Measurements from ENCODE around the gene RRP9. TPM values are rescaled to one million over a fixed set of nuclear protein-coding genes. Genes with fewer than 3 reads are reported as not detected.
A peak's percentile ranks its signal among the peaks of the same experiment; 100 is the strongest.

Gene RRP9
- total RNA-seq, 2 donors from 2014 or later = 8.0 to 13.2 TPM

GRCh38 chr3:51968170-51968775, 26.6 kb upstream of the RRP9 start:
- peaks cover 66% of the 10 kb centered on the region for H3K4me1 ChIP-seq
- H3K9me3 ChIP-seq = no peaks in the 10 kb centered on the region
- no peaks in the 10 kb centered on the region for H3K36me3 ChIP-seq (replicated peaks in 1 of 2; ENCODE audit: insufficient read depth in 1 of 2, low read depth in 2 of 2)
- TF ChIP-seq CTCF (IDR thresholded peaks at IDR 0.05) (no peak), POLR2A (IDR thresholded peaks at IDR 0.05) (no peak)
- DNase-seq (peak in 1 of 4 donors; percentile 33), ATAC-seq (no peak)
- no peaks in the 10 kb centered on the region for H3K27me3 ChIP-seq
- H3K4me3 ChIP-seq = peak overlapping the region in 1 of 2 donors; percentile 36
- WGBS, 2 donors = 0 to 13% methylated on average over 4 to 11 of the region's 11 CpGs
- intact Hi-C loops (cut with DNase I) = no loop called here
- peak overlapping the region; percentile 75 to 91 (median 80) for H3K27ac ChIP-seq

- Histone ChIP-seq H3K4me3 (peak within 1 kb of the TSS; percentile 36 to 42), H3K27me3 (no peaks in the 10 kb centered on the region), H3K36me3 (replicated peaks in 1 of 2; ENCODE audit: insufficient read depth in 1 of 2, low read depth in 2 of 2) (no peaks in the 10 kb centered on the region), H3K9me3 (no peaks in the 10 kb centered on the region), H3K4me1 (peaks cover 64% of the 10 kb centered on the region), H3K27ac (peak within 1 kb of the TSS; percentile 75 to 91 (median 80))
- peak; percentile 85 for ATAC-seq
- intact Hi-C loops (cut with DNase I) = no loop called here
- TF ChIP-seq POLR2A (IDR thresholded peaks at IDR 0.05) (peak; percentile 30 to 57 (median 54)), CTCF (IDR thresholded peaks at IDR 0.05) (peak in 1 of 7 experiments; percentile 4)
- WGBS, 2 donors = 0% methylated on average over 7 to 59 of the region's 90 CpGs
- DNase-seq = peak; percentile 79 to 86 (median 84)
Observed at GRCh38 chr3:51967384-51968169, 25.9 kb upstream of the RRP9 start, which contains the start of gene PCBP4. TSS of gene PCBP4 (minus strand) at chr3:51967454. CDS start at chr3:51961240, 6,214 bp downstream.

GRCh38 chr3:51966922-51967383, 25.2 kb upstream of the RRP9 start:
- no peaks in the 10 kb centered on the region for H3K9me3 ChIP-seq
- H3K27me3 ChIP-seq = no peaks in the 10 kb centered on the region
- H3K4me3 ChIP-seq = peak overlapping the region in 1 of 2 donors; percentile 42
- H3K4me1 ChIP-seq = peaks cover 64% of the 10 kb centered on the region
- peak overlapping the region; percentile 75 to 91 (median 80) for H3K27ac ChIP-seq
- intact Hi-C loops (cut with DNase I) = no loop called here
- no peak for TF ChIP-seq POLR2A (IDR thresholded peaks at IDR 0.05)
- TF ChIP-seq CTCF (IDR thresholded peaks at IDR 0.05) = no peak
- ATAC-seq = peak; percentile 16
- WGBS, 2 donors = 5 to 26% methylated on average over 4 to 30 of the region's 33 CpGs
- H3K36me3 ChIP-seq (replicated peaks in 1 of 2; ENCODE audit: insufficient read depth in 1 of 2, low read depth in 2 of 2) = no peaks in the 10 kb centered on the region
- DNase-seq = peak in 1 of 4 donors; percentile 35

- Histone ChIP-seq H3K4me1 (peaks cover 67% of the 10 kb centered on the region), H3K36me3 (replicated peaks in 1 of 2; ENCODE audit: insufficient read depth in 1 of 2, low read depth in 2 of 2) (no peaks in the 10 kb centered on the region), H3K27me3 (no peaks in the 10 kb centered on the region), H3K4me3 (peak overlapping the region in 1 of 2 donors; percentile 42), H3K9me3 (no peaks in the 10 kb centered on the region), H3K27ac (peak overlapping the region in 3 of 4 donors; percentile 77 to 91 (median 83))
- 74 to 90% methylated on average over 2 to 4 of the region's 5 CpGs for WGBS, 2 donors
- TF ChIP-seq POLR2A (IDR thresholded peaks at IDR 0.05) = no peak
- TF ChIP-seq CTCF (IDR thresholded peaks at IDR 0.05) = no peak
- DNase-seq = no peak
- intact Hi-C loops (cut with DNase I) = no loop called here
- no peak for ATAC-seq
Observed at GRCh38 chr3:51966486-51966885, 24.8 kb upstream of the RRP9 start.
